ENCODE results near the gene UCK2. TPM values are rescaled to one million over a fixed set of nuclear protein-coding genes. Genes with fewer than 3 reads are reported as not detected.

Gene UCK2
- total RNA-seq, 4 donors from 2014 or later, result 37.6 to 63.1 (median 50.8) TPM

GRCh38 chr1:165958306-165958705 is 130.9 kb downstream of the UCK2 start:
- Histone ChIP-seq H3K9me3 (no peaks in the 10 kb centered on the region), H3K4me3 (no peak overlapping the region), H3K36me3 (no peaks in the 10 kb centered on the region), H3K27me3 (no peaks in the 10 kb centered on the region), H3K4me1 (no peaks in the 10 kb centered on the region), H3K27ac (no peak overlapping the region)
- TF ChIP-seq POLR2A (IDR thresholded peaks at IDR 0.05), result no peak
- TF ChIP-seq CTCF (IDR thresholded peaks at IDR 0.05), result no peak
- DNase-seq, result no peak
- intact Hi-C loops (cut with DNase I), result no loop called here

- no peaks in the 10 kb centered on the region for H3K9me3 ChIP-seq
- intact Hi-C loops (cut with DNase I), result no loop called here
- 70 to 72% methylated on average over 2 of the region's 2 CpGs for WGBS, 2 donors
Observed at GRCh38 chr1:165960136-165960535, 132.7 kb downstream of the UCK2 start.

GRCh38 chr1:165960881-165961280 is 133.5 kb downstream of the UCK2 start:
- no peaks in the 10 kb centered on the region for H3K36me3 ChIP-seq
- intact Hi-C loops (cut with DNase I), result no loop called here
- TF ChIP-seq POLR2A (IDR thresholded peaks at IDR 0.05) (no peak), CTCF (IDR thresholded peaks at IDR 0.05) (no peak)
- no peak overlapping the region for H3K4me3 ChIP-seq
- no peaks in the 10 kb centered on the region for H3K27me3 ChIP-seq
- WGBS, 2 donors, result 47 to 75% methylated on average over 2 of the region's 2 CpGs
- H3K9me3 ChIP-seq, result no peaks in the 10 kb centered on the region
- no peaks in the 10 kb centered on the region for H3K4me1 ChIP-seq
- no peak overlapping the region for H3K27ac ChIP-seq
- DNase-seq, result no peak

More at GRCh38 chr1:165960136-165960535, 132.7 kb downstream of the UCK2 start:
- Histone ChIP-seq H3K27me3 (no peaks in the 10 kb centered on the region), H3K4me1 (no peaks in the 10 kb centered on the region), H3K4me3 (no peak overlapping the region), H3K27ac (no peak overlapping the region), H3K36me3 (no peaks in the 10 kb centered on the region)
- TF ChIP-seq POLR2A (IDR thresholded peaks at IDR 0.05) (no peak), CTCF (IDR thresholded peaks at IDR 0.05) (no peak)
- no peak for DNase-seq

Other genes with a start within 250 kb of the UCK2 start
- gene MGST3, start 196.4 kb upstream of the UCK2 start, total RNA-seq, result 100 to 1,000 TPM in 1 of 4 donors, 10 to 100 TPM in 3; 64.7 to 103 (median 82.9) TPM
- 100 to 1,000 TPM; 120 to 198 (median 158) TPM for gene ALDH9A1, start 129.1 kb upstream of the UCK2 start, total RNA-seq
- gene TMCO1, start 58.7 kb upstream of the UCK2 start, total RNA-seq, result 10 to 100 TPM; 41.4 to 79.1 (median 50.9) TPM